K562 (cell line): ENCODE results near the gene NACA. TPM values are rescaled to one million over a fixed set of nuclear protein-coding genes. Genes with fewer than 3 reads are reported as not detected.

ENCODE experiments used
- CBFB ChIP-seq: sonication (generic); formaldehyde crosslinking; IDR thresholded peaks from 2 replicates; pipeline ENCODE4 v1.4.0; 2020; ENCODE audit warnings: mild to moderate bottlenecking, missing genetic modification reagents
- COPS2 ChIP-seq: fragments of 450-650 bp; conservative IDR thresholded peaks from 2 replicates; pipeline ENCODE4 v1.6.1; 2016; ENCODE audit warnings: mild to moderate bottlenecking, moderate library complexity
- DMBX1 ChIP-seq: fragments of 250-450 bp; sonication (Bioruptor Pico); IDR thresholded peaks from 2 replicates; pipeline ENCODE4 v1.8.0; 2022; ENCODE audit warnings: inconsistent platforms, mild to moderate bottlenecking, moderate library complexity, borderline replicate concordance
- ETV6 ChIP-seq, 3 experiments: fragments of 150-350 bp in 1 of 3; sonication (generic) in 1 of 3; formaldehyde crosslinking in 1 of 3; IDR thresholded peaks; 2 replicates each; pipeline versions ENCODE4 v1.6.1 to v1.8.0; 2014 to 2022; ENCODE audit warnings: borderline replicate concordance in 2 of 3, low read depth in 2 of 3, antibody characterized with exemption in 1 of 3, low read length in 1 of 3, mild to moderate bottlenecking in 1 of 3, missing genetic modification reagents in 1 of 3
- FOXJ2 ChIP-seq: fragments of 200-800 bp; sonication (Bioruptor generic); IDR thresholded peaks from 2 replicates; pipeline ENCODE4 v1.6.1; 2016; ENCODE audit warnings: missing genetic modification characterization, missing compliant biosample characterization
- FOXJ3 ChIP-seq: sonication (generic); formaldehyde crosslinking; IDR thresholded peaks from 2 replicates; pipeline ENCODE4 v1.4.0; 2020; ENCODE audit warnings: mild to moderate bottlenecking, missing genetic modification reagents
- HMGN3 ChIP-seq: IDR thresholded peaks from 2 replicates; pipeline ENCODE4 v1.6.1; 2011; ENCODE audit warnings: borderline replicate concordance, low read depth, mild to moderate bottlenecking, mixed read lengths, low read length; ENCODE audit not compliant: insufficient read length; ENCODE audit errors: extremely low read depth
- L3MBTL2 ChIP-seq: fragments of 450-650 bp; IDR thresholded peaks from 2 replicates; pipeline ENCODE4 v1.6.1; 2016; ENCODE audit warnings: mild to moderate bottlenecking, moderate library complexity
- LARP7 ChIP-seq: fragments of 450-650 bp; IDR thresholded peaks from 2 replicates; pipeline ENCODE4 v1.6.1; 2016
- PHB2 ChIP-seq: fragments of 450-650 bp; IDR thresholded peaks from 2 replicates; pipeline ENCODE4 v1.6.1; 2017; ENCODE audit warnings: low read depth
- PML ChIP-seq: IDR thresholded peaks from 2 replicates; pipeline ENCODE4 v1.6.1; 2012; ENCODE audit warnings: low read length, inconsistent platforms
- PRPF4 ChIP-seq: fragments of 200-400 bp; formaldehyde crosslinking; IDR thresholded peaks from one replicate; pipeline ENCODE4 v1.6.1; 2017; ENCODE audit warnings: low read length, low read depth, mild to moderate bottlenecking; ENCODE audit not compliant: insufficient read depth, poor library complexity, severe bottlenecking
- RBFOX2 ChIP-seq: fragments of 200-400 bp; formaldehyde crosslinking; IDR thresholded peaks from 2 replicates; pipeline ENCODE4 v1.6.1; 2017; ENCODE audit warnings: low read depth, mild to moderate bottlenecking, low read length, moderate library complexity
- RBM22 ChIP-seq: fragments of 200-400 bp; formaldehyde crosslinking; IDR thresholded peaks from 2 replicates; pipeline ENCODE4 v1.6.1; 2018; ENCODE audit warnings: low read length, low read depth; ENCODE audit not compliant: poor library complexity, severe bottlenecking
- RFX5 ChIP-seq: IDR thresholded peaks from 2 replicates; pipeline ENCODE4 v1.6.1; 2011; ENCODE audit warnings: low read depth, mild to moderate bottlenecking, improper control_type of control experiment, low read length
- SIN3B ChIP-seq: fragments of 450-650 bp; IDR thresholded peaks from 2 replicates; pipeline ENCODE4 v1.6.1; 2017; ENCODE audit warnings: low read depth, mild to moderate bottlenecking, moderate library complexity
- WHSC1 ChIP-seq: IDR thresholded peaks from one replicate; pipeline ENCODE4 v1.6.1; 2012; ENCODE audit warnings: low read length, control low read depth, inconsistent platforms
- XRCC3 ChIP-seq: fragments of 450-650 bp; IDR thresholded peaks from 2 replicates; pipeline ENCODE4 v1.6.1; 2017; ENCODE audit warnings: mild to moderate bottlenecking, moderate library complexity
- XRCC5 ChIP-seq: fragments of 200-400 bp; formaldehyde crosslinking; IDR thresholded peaks from 2 replicates; pipeline ENCODE4 v1.6.1; 2017; ENCODE audit warnings: low read depth, mild to moderate bottlenecking, low read length
- ZBTB1 ChIP-seq: sonication (generic); formaldehyde crosslinking; IDR thresholded peaks from 2 replicates; pipeline ENCODE4 v1.8.1; 2023; ENCODE audit warnings: missing genetic modification reagents, low read depth, mild to moderate bottlenecking, borderline replicate concordance
- ZKSCAN8 ChIP-seq: fragments of 200-800 bp; sonication (Bioruptor generic); IDR thresholded peaks from 2 replicates; pipeline ENCODE4 v1.6.1; 2016; ENCODE audit warnings: missing genetic modification characterization, missing compliant biosample characterization
- ZNF121 ChIP-seq: sonication (generic); formaldehyde crosslinking; conservative IDR thresholded peaks from 2 replicates; pipeline ENCODE4 v1.8.0; 2022; ENCODE audit warnings: missing genetic modification reagents
- ZNF184 ChIP-seq: sonication (generic); formaldehyde crosslinking; IDR thresholded peaks from 2 replicates; pipeline ENCODE4 v1.5.0; 2020; ENCODE audit warnings: missing genetic modification reagents
- ZNF282 ChIP-seq: sonication (generic); formaldehyde crosslinking; IDR thresholded peaks from 2 replicates; pipeline ENCODE4 v1.8.1; 2023; ENCODE audit warnings: missing genetic modification reagents
- polyA plus RNA-seq, 8 experiments: library from polyadenylated mRNA; depleted of rRNA in 4 of 8; stranded (reverse) in 5 of 8; unstranded in 3 of 8; fragments of >200 nt; fragmentation: Nextera tagmentation in 2 of 8; fragmentation: Illumina TruSeq in 1 of 8; extraction: Ambion mirVana in 2 of 8; extraction: Trizol in 1 of 8; gene quantifications; 2 replicates each; pipeline versions ENCODE4 v1.2.1 to v1.2.3, GENCODE V29; 2011 to 2014; ENCODE audit warnings: inconsistent platforms in 1 of 8, missing spikeins in 1 of 8
- total RNA-seq, 7 experiments: library from RNA; depleted of rRNA in 6 of 7; stranded (reverse); fragments of >200 nt in 6 of 7; fragmentation: Illumina TruSeq in 2 of 7; extraction: Trizol in 2 of 7; gene quantifications; 2 replicates each; pipeline versions ENCODE4 v1.2.1 to v1.2.3, GENCODE V29; 2011 to 2021; ENCODE audit warnings: low replicate concordance in 1 of 7
- TF ChIP-seq, protein P1 (sequence below): IDR thresholded peaks from 2 replicates; pipeline ENCODE4 v1.6.1; 2014; ENCODE audit warnings: antibody characterized with exemption
- TF ChIP-seq, protein P2 (sequence below): fragments of 250-450 bp; sonication (Bioruptor Pico); IDR thresholded peaks from 2 replicates; pipeline ENCODE4 v1.5.0; 2022; ENCODE audit warnings: mild to moderate bottlenecking

The NACA gene
- total and polyA plus RNA-seq, 9 of the 15 experiments (the other 6 are each of a cell fraction or from before 2014, with no cell fraction given) = 1,030 to 2,416 (median 1,645) TPM

DNA sequence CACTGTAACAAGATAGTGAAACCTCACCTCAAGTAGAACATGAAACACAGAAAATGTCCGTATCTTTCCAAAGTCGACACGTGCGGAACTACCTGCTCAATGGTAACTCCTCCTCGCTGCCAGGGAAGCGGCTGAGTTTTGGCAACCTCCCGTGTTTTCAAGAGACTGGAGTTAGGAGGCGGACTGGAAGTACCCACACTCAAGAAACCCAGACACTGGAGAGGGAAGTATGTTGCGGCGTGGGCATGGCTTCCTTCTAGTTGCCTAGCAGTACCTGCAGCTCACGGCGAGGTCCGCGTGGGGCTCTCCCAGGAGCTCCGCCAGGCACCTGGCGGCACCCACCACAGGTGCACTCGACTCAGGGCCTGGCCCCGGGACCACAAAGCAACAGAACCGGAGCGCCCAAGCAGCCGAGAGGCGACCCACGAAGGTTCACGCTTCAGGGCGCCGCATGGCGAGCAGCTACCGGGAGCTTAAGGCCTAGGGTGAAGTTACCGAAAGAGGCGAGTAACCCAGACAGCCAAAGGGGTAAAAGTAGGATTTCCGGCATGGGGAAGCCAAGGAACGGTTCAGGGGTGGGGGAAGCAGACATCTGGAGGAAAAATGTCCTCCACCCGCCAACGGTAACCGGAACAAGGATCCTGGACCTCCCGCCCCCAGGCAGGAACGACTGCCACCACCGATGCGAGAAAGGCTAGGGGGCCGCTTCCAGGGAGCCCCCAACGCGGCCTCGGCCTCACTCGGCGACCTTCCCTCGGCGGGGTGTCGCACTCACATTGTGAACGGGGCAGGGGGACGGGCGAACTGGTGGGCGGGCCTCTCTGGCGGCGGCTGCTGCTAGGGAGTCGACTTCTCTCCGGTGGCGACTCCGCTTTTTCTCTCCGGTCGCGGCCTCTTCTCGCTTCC, 37.6 kb downstream of the NACA start (continued):
- TF ChIP-seq RBFOX2 = peak; percentile 68
- TF ChIP-seq, protein P1, sequence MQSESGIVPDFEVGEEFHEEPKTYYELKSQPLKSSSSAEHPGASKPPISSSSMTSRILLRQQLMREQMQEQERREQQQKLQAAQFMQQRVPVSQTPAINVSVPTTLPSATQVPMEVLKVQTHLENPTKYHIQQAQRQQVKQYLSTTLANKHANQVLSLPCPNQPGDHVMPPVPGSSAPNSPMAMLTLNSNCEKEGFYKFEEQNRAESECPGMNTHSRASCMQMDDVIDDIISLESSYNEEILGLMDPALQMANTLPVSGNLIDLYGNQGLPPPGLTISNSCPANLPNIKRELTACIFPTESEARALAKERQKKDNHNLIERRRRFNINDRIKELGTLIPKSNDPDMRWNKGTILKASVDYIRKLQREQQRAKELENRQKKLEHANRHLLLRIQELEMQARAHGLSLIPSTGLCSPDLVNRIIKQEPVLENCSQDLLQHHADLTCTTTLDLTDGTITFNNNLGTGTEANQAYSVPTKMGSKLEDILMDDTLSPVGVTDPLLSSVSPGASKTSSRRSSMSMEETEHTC = no peak
- TF ChIP-seq CBFB (CRISPR knock-in tag) = no peak
- TF ChIP-seq XRCC5 = no peak
- no peak for TF ChIP-seq WHSC1
- no peak for TF ChIP-seq ZNF184 (CRISPR knock-in tag)
- TF ChIP-seq L3MBTL2 = no peak
- TF ChIP-seq PHB2 = no peak
- no peak for TF ChIP-seq COPS2
- TF ChIP-seq ZNF282 (CRISPR knock-in tag) = no peak
- no peak for TF ChIP-seq DMBX1 (CRISPR knock-in tag)
- 0 out of 2 replicates have a peak, but pooled peaks have one; percentile 15 for TF ChIP-seq ZBTB1 (CRISPR knock-in tag)
- TF ChIP-seq SIN3B = no peak
- TF ChIP-seq ZNF121 (CRISPR knock-in tag) = no peak
- TF ChIP-seq RBM22 = peak; percentile 65
- peak; percentile 47 for TF ChIP-seq HMGN3
- TF ChIP-seq FOXJ3 (CRISPR knock-in tag) = no peak
- TF ChIP-seq FOXJ2 (tag) = no peak
- TF ChIP-seq, protein P2, sequence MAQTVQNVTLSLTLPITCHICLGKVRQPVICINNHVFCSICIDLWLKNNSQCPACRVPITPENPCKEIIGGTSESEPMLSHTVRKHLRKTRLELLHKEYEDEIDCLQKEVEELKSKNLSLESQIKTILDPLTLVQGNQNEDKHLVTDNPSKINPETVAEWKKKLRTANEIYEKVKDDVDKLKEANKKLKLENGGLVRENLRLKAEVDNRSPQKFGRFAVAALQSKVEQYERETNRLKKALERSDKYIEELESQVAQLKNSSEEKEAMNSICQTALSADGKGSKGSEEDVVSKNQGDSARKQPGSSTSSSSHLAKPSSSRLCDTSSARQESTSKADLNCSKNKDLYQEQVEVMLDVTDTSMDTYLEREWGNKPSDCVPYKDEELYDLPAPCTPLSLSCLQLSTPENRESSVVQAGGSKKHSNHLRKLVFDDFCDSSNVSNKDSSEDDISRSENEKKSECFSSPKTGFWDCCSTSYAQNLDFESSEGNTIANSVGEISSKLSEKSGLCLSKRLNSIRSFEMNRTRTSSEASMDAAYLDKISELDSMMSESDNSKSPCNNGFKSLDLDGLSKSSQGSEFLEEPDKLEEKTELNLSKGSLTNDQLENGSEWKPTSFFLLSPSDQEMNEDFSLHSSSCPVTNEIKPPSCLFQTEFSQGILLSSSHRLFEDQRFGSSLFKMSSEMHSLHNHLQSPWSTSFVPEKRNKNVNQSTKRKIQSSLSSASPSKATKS = no peak
- TF ChIP-seq PRPF4 = peak; percentile 67
- TF ChIP-seq RFX5 = no peak
- TF ChIP-seq ETV6 (IDR thresholded peaks at IDR 0.05; ENCODE audit: borderline replicate concordance in 1 of 2, low read depth in 2 of 2, low read length in 1 of 2) = no peak
- no peak for TF ChIP-seq ETV6 (CRISPR knock-in tag; IDR thresholded peaks at IDR 0.05; ENCODE audit: borderline replicate concordance)
- no peak for TF ChIP-seq XRCC3
- TF ChIP-seq PML = no peak
- TF ChIP-seq ZKSCAN8 (CRISPR knock-in tag) = no peak
- TF ChIP-seq LARP7 = peak; percentile 38; the same call in 1 of the 2 replicates
